GM21825 (cell line): ENCODE data around the gene USP17L18.
"Not testable (repeated sequence)": the region's sequence is repeated elsewhere in the genome, so short reads cannot be mapped to it uniquely, and the experiment has no call there.

Experiments
- ATAC-seq: cut with Tn5 transposase; IDR thresholded peaks from one replicate; pipeline ENCODE4 v1.9.1; 2021; ENCODE audit warnings: mild to moderate bottlenecking, moderate library complexity; ENCODE audit not compliant: unreplicated experiment

The USP17L18 gene

GRCh38 chr4:9247953-9248680 lies at the start of gene USP17L18:
Gene USP17L18, plus strand, starts transcription at chr4:9248630. Its CDS starts 0 bp downstream, at chr4:9248630.
- ATAC-seq, result not testable (repeated sequence)

GRCh38 chr4:9210357-9210756 lies 38.1 kb upstream of the USP17L18 start, which contains the start of gene USP17L10:
Gene USP17L10, plus strand, starts transcription at chr4:9210657. Its CDS starts 0 bp downstream, at chr4:9210657.
- ATAC-seq, result not testable (repeated sequence)

DNA sequence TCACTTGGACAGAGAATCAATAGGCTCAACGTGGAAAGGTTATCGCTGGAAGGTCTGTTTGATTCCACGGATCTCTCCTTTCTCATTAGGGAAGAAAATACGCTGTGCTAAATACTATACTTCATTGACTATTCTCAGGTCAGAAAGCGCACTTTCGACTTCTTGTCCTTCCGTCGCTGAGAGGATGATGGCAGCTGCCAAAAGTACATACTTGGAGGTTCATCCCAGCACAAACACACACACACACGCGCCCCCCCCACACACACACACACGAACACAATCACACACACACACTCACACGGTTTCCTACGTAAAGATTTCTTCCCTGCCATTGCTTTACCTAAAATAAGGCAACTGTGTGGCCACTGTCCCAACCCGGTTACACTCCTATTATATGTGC lies 33.7 kb upstream of the USP17L18 start:
- ATAC-seq, result not testable (repeated sequence)

- ATAC-seq, result not testable (repeated sequence)
Observed at GRCh38 chr4:9215105-9215504, 33.3 kb upstream of the USP17L18 start, which contains the start of gene USP17L11. Gene USP17L11, plus strand, starts transcription at chr4:9215405. Its CDS starts 0 bp downstream, at chr4:9215405.

DNA sequence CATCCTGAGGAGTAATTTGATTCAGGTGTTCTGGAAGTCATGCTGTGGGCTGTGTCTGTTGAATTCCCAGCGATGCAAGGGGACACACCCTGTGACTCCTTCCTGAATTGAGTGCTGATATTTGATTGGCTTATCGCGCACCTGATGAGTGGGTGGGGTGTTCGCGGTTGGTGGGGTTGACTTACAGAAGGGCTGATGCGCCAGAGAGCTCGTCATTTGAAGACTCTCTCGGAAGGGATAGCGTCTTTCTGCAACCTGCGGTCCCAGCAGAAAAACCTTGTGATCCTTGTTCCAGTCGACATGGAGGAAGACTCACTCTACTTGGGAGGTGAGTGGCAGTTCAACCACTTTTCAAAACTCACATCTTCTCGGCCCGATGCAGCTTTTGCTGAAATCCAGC lies 28.6 kb upstream of the USP17L18 start, which contains the start of gene USP17L12:
Gene USP17L12, plus strand, starts transcription at position 301 of the 400 bp plus-strand sequence. Its CDS starts 0 bp downstream, at position 301.
- not testable (repeated sequence) for ATAC-seq

GRCh38 chr4:9224596-9224995 lies 23.8 kb upstream of the USP17L18 start, which contains the start of gene USP17L13:
Gene USP17L13, plus strand, starts transcription at chr4:9224896. Its CDS starts 0 bp downstream, at chr4:9224896.
- ATAC-seq, result not testable (repeated sequence)

GRCh38 chr4:9230249-9230648 lies 18.2 kb upstream of the USP17L18 start:
- not testable (repeated sequence) for ATAC-seq

- not testable (repeated sequence) for ATAC-seq
Observed at GRCh38 chr4:9234085-9234484, 14.3 kb upstream of the USP17L18 start, which contains the start of gene USP17L15. Gene USP17L15, plus strand, starts transcription at chr4:9234385. Its CDS starts 0 bp downstream, at chr4:9234385.

- ATAC-seq, result not testable (repeated sequence)
Observed at GRCh38 chr4:9238461-9238860, 10.0 kb upstream of the USP17L18 start.

DNA sequence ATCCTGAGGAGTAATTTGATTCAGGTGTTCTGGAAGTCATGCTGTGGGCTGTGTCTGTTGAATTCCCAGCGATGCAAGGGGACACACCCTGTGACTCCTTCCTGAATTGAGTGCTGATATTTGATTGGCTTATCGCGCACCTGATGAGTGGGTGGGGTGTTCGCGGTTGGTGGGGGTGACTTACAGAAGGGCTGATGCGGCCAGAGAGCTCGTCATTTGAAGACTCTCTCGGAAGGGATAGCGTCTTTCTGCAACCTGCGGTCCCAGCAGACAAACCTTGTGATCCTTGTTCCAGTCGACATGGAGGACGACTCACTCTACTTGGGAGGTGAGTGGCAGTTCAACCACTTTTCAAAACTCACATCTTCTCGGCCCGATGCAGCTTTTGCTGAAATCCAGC lies 4.9 kb upstream of the USP17L18 start, which contains the start of gene USP17L17:
Gene USP17L17, plus strand, starts transcription at position 301 of the 400 bp plus-strand sequence. Its CDS starts 0 bp downstream, at position 301.
- not testable (repeated sequence) for ATAC-seq

GRCh38 chr4:9253078-9253477 lies 4.6 kb downstream of the USP17L18 start, which contains the start of gene USP17L19:
Gene USP17L19, plus strand, starts transcription at chr4:9253378. Its CDS starts 0 bp downstream, at chr4:9253378.
- not testable (repeated sequence) for ATAC-seq

DNA sequence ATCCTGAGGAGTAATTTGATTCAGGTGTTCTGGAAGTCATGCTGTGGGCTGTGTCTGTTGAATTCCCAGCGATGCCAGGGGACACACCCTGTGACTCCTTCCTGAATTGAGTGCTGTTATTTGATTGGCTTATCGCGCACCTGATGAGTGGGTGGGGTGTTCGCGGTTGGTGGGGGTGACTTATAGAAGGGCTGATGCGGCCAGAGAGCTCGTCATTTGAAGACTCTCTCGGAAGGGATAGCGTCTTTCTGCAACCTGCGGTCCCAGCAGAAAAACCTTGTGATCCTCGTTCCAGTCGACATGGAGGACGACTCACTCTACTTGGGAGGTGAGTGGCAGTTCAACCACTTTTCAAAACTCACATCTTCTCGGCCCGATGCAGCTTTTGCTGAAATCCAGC lies 9.4 kb downstream of the USP17L18 start, which contains the start of gene USP17L20:
Gene USP17L20, plus strand, starts transcription at position 301 of the 400 bp plus-strand sequence. Its CDS starts 0 bp downstream, at position 301.
- ATAC-seq, result not testable (repeated sequence)

GRCh38 chr4:9262572-9262971 lies 14.1 kb downstream of the USP17L18 start, which contains the start of gene USP17L21:
Gene USP17L21, plus strand, starts transcription at chr4:9262872. Its CDS starts 0 bp downstream, at chr4:9262872.
- ATAC-seq, result not testable (repeated sequence)

DNA sequence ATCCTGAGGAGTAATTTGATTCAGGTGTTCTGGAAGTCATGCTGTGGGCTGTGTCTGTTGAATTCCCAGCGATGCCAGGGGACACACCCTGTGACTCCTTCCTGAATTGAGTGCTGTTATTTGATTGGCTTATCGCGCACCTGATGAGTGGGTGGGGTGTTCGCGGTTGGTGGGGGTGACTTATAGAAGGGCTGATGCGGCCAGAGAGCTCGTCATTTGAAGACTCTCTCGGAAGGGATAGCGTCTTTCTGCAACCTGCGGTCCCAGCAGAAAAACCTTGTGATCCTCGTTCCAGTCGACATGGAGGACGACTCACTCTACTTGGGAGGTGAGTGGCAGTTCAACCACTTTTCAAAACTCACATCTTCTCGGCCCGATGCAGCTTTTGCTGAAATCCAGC lies 18.9 kb downstream of the USP17L18 start, which contains the start of gene USP17L22:
Gene USP17L22, plus strand, starts transcription at position 301 of the 400 bp plus-strand sequence. Its CDS starts 0 bp downstream, at position 301.
- not testable (repeated sequence) for ATAC-seq

DNA sequence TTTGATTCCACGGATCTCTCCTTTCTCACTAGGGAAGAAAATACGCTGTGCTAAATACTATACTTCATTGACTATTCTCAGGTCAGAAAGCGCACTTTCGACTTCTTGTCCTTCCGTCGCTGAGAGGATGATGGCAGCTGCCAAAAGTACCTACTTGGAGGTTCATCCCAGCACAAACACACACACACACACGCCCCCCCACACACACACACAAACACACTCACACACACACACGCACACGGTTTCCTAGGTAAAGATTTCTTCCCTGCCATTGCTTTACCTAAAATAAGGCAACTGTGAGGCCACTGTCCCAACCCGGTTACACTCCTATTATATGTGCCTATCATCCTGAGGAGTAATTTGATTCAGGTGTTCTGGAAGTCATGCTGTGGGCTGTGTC lies 23.3 kb downstream of the USP17L18 start:
- ATAC-seq, result not testable (repeated sequence)
